Stimulated activated effector memory CD8-positive, alpha-beta T cell treated with anti-CD3 and anti-CD28 coated beads, Interleukin-12 subunit alpha, Interleukin-12 subunit beta, amount 100 ng/mL, for 72 hours (primary cell): ENCODE results near the gene KLF16.

Experiments used
- ATAC-seq: fragments of 150-1000 bp; cut with Tn5 transposase; 2 replicates; pipeline ENCODE4 v1.10.0; 2021
- DNase-seq, 2 donors: peaks; one replicate each; pipeline ENCODE4 v3.0.0; 2021 to 2022; ENCODE audit warnings: low spot score in 2 of 2
- H3K27ac Mint-ChIP-seq: one replicate; pipeline ENCODE4 v1.8.0; 2022; ENCODE audit warnings: mild to moderate bottlenecking, mixed read lengths
- H3K36me3 Mint-ChIP-seq: one replicate; pipeline ENCODE4 v1.8.0; 2022; ENCODE audit warnings: mild to moderate bottlenecking, mixed read lengths
- H3K4me1 Mint-ChIP-seq: one replicate; pipeline ENCODE4 v1.8.0; 2022; ENCODE audit warnings: mixed read lengths
- H3K4me3 Mint-ChIP-seq: one replicate; pipeline ENCODE4 v1.8.0; 2022; ENCODE audit warnings: mild to moderate bottlenecking, mixed read lengths
- H3K9me3 Mint-ChIP-seq: one replicate; pipeline ENCODE4 v1.8.0; 2022; ENCODE audit warnings: mixed read lengths

The KLF16 gene

DNA sequence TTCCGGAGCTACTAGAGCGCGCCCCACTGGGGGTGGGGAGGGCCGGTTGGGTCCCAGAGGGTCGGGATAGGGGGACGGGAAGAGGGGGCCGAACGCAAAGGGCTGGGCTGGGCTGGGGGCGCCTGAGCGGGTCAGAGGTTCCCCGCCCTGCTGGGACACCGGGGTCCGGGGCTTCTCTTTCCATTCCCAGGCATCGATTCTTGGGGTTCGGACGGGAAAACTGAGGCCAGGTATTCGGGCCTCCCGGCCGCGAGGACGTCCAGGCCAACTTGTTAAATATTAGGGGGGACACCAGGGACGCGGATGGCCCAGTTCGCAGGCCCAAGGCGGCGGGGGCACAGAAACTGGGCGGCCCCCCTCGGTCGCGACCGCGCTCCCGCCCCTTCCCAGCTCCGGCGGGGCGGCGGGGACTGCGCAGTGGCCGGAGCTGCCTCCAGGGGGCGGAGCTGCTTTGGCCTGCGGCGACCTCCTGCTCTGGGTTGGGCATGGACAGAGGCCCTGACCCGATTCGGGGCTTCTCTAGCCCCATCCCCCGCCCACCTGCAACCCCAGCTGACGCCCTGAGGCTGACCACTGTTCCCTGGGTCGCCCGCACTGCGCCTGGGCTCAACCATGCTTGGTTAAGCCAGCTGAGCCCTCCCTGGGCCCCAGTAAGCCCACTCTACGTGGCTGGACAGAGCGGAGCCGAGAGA, 1.2 kb upstream of the KLF16 start:
- H3K4me1 Mint-ChIP-seq = peaks cover 32% of the 10 kb centered on the region
- peaks cover 24% of the 10 kb centered on the region for H3K36me3 Mint-ChIP-seq
- ATAC-seq = peak; percentile 59
- no peaks in the 10 kb centered on the region for H3K9me3 Mint-ChIP-seq
- DNase-seq = peak; percentile 73 to 85
- H3K4me3 Mint-ChIP-seq = peak overlapping the region; percentile 71
- H3K27ac Mint-ChIP-seq = peak overlapping the region; percentile 84

GRCh38 chr19:1863638-1864479, 480 bp upstream of the KLF16 start:
- DNase-seq (peak; percentile 94 to 96), ATAC-seq (peak; percentile 83)
- Mint-ChIP-seq H3K27ac (peak overlapping the region; percentile 84), H3K4me3 (peak overlapping the region; percentile 71), H3K36me3 (peaks cover 17% of the 10 kb centered on the region), H3K9me3 (no peaks in the 10 kb centered on the region), H3K4me1 (peaks cover 40% of the 10 kb centered on the region)

DNA sequence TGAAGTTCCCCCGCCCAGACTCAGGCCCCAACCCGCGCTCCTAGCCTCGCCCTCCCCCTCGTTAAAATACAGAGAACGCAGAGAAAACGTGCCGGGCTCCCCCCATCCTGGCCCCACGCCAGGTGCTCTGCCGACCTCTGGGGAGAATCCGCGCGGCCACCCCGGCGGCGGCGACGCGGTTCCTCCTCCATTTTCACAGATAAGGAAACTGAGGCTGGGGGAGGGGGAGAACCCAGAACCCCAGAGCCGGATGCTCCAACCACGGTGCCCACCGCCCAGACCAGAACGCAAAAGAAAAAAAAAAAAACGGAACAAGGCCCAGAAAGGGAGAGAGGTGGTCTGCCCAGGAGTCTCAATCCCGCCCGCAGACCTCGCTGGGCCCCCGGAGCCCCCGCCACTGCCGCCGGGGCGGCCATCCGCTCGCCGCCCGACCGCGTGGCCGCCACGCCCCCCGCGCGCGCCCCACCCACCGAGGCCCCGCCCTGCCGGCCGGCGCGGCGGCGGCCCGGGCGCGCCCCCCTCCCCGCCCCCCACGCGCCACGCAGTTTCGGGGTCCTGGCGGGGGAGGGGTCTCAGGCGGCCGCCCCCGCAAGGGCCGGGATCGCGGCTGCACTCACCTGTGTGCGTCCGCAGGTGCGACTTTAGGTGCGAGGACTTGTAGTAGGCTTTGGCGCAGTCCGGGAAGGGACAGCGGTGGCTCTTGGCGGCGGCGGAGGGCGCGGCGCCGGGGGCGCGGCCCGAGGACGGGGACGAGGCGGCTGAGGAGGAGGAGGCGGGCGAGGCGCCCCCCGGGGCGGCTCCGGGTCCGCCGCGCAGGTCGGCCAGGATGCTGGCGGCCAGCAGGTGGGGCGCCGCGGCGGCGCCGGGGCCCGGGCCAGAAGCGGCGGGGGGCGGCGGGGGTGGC, 703 bp downstream of the KLF16 start:
- ATAC-seq (peak; percentile 2), DNase-seq (peak; percentile 60 to 82)
- peak overlapping the region; percentile 93 for H3K4me3 Mint-ChIP-seq
- peak overlapping the region; percentile 92 for H3K27ac Mint-ChIP-seq
- no peaks in the 10 kb centered on the region for H3K9me3 Mint-ChIP-seq
- peaks cover 41% of the 10 kb centered on the region for H3K4me1 Mint-ChIP-seq
- H3K36me3 Mint-ChIP-seq = peaks cover 17% of the 10 kb centered on the region

GRCh38 chr19:1862068-1862423, 1.3 kb downstream of the KLF16 start:
- Mint-ChIP-seq H3K9me3 (no peaks in the 10 kb centered on the region), H3K36me3 (peaks cover 17% of the 10 kb centered on the region), H3K4me1 (peaks cover 41% of the 10 kb centered on the region), H3K27ac (peak overlapping the region; percentile 92), H3K4me3 (peak overlapping the region; percentile 93)
- ATAC-seq (no peak), DNase-seq (no peak)

DNA sequence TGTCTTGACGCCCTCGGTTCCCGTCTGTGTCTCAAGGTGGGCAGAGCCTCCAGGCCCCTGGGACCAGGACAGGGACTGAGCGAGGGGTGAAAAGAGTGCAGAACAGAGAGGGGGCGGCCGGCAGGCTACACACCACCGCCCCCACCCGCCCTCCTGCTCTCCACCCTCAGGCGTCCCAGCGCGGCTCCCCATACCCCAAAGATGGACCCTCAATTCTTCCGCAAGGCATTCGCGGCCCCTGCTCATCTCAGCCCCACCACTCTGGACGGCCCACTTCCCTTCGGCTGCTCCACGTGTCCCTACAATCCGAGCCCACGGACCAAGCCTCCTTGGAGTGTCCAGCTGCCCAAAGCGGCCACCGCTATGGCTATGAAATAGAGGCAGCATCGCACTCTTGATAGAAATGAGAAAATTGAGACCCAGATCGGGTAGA, 1.8 kb downstream of the KLF16 start:
- Mint-ChIP-seq H3K36me3 (peaks cover 17% of the 10 kb centered on the region), H3K9me3 (no peaks in the 10 kb centered on the region), H3K4me1 (peaks cover 41% of the 10 kb centered on the region), H3K27ac (peak overlapping the region; percentile 92), H3K4me3 (peak overlapping the region; percentile 93)
- no peak for DNase-seq
- no peak for ATAC-seq

DNA sequence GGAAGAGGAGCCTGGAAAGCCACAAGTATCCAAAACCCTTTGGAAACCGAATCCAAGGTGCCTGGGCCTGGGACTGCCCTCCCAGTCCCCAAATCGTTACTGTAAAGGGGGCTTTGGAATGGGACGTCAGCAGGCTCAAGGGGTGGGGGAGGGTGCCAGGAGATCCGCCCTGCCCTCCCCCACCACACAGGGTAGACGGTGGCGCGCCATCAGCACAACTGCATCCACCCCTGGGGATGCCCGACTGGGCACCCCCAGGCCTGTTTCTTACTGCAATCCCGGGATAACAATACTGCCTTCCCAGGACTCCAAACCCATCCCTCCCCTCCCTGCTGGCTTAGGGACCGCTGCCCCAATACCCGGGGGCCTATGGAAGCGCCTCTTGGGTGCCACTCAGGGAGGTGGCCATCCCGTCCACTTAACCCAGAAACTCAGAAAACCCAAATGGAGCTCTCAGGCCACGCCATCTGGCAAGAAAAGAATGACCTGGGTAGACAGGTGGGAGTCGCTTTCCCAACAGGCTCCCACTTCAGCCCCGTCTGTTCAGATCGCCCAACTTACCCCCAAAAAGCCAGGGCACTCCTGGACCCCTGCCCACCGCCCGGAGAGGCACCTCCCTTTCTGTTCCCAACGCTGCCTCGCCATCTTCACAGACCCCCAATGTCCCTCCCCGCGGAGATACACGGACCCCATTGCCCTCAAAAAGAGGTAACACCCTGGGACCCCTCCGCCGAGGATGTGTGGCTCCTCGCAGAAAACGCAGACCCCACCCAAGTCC, 2.4 kb downstream of the KLF16 start:
- Mint-ChIP-seq H3K4me3 (peak overlapping the region; percentile 93), H3K27ac (peak overlapping the region; percentile 92), H3K4me1 (peaks cover 46% of the 10 kb centered on the region), H3K9me3 (no peaks in the 10 kb centered on the region), H3K36me3 (peaks cover 17% of the 10 kb centered on the region)
- ATAC-seq = no peak
- no peak for DNase-seq

- Mint-ChIP-seq H3K9me3 (no peaks in the 10 kb centered on the region), H3K36me3 (peaks cover 17% of the 10 kb centered on the region), H3K4me3 (peak overlapping the region; percentile 93), H3K27ac (peak overlapping the region; percentile 88), H3K4me1 (peaks cover 54% of the 10 kb centered on the region)
- ATAC-seq (no peak), DNase-seq (no peak)
Observed at GRCh38 chr19:1860042-1860775, 3.2 kb downstream of the KLF16 start.

GRCh38 chr19:1859331-1859781, 4.0 kb downstream of the KLF16 start:
- peak overlapping the region; percentile 88 for H3K27ac Mint-ChIP-seq
- H3K4me1 Mint-ChIP-seq = peaks cover 59% of the 10 kb centered on the region
- H3K9me3 Mint-ChIP-seq = no peaks in the 10 kb centered on the region

DNA sequence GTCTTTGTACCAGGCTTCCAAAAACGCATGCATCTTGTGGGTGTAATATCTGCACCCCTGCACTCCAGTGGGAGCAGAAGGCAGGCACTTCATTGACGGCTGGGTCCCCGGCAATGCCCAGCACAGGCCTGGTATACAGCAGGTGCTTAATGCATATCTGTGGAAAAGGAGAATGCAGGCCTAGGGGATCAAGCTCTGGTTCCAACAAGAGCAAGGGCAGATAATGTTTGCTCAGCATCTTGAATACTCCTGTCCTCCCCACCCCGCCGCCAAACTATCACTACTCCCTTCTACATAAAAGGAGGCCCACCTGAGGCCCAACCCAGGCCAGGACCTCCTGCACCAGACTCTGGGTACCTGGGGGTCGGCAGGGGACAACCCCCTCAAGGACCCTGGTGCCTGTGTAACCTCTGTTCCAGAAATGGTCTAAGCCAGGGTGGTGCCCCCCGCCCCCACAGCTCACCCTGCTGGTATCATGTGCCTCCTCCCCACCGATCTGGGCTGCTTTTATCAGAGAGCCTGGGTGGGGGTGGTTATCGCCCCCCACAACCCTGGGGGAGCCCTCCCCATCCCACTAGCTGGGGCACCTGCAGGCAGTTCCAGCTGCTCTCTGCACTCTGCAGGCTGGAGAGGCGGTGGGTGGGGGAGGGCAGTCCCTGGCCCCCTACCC, 4.8 kb downstream of the KLF16 start:
- H3K27ac Mint-ChIP-seq = peak overlapping the region; percentile 88
- H3K36me3 Mint-ChIP-seq = peaks cover 19% of the 10 kb centered on the region
- peak overlapping the region; percentile 93 for H3K4me3 Mint-ChIP-seq
- no peak for DNase-seq
- peaks cover 61% of the 10 kb centered on the region for H3K4me1 Mint-ChIP-seq
- no peaks in the 10 kb centered on the region for H3K9me3 Mint-ChIP-seq
- no peak for ATAC-seq

More at GRCh38 chr19:1859331-1859781, 4.0 kb downstream of the KLF16 start:
- DNase-seq (no peak), ATAC-seq (no peak)
- Mint-ChIP-seq H3K36me3 (peaks cover 17% of the 10 kb centered on the region), H3K4me3 (peak overlapping the region; percentile 93)

GRCh38 chr19:1857648-1858326, 5.6 kb downstream of the KLF16 start:
- Mint-ChIP-seq H3K9me3 (no peaks in the 10 kb centered on the region), H3K4me3 (peak overlapping the region; percentile 93), H3K4me1 (peaks cover 67% of the 10 kb centered on the region), H3K36me3 (peaks cover 25% of the 10 kb centered on the region), H3K27ac (peak overlapping the region; percentile 88)
- ATAC-seq (no peak), DNase-seq (no peak)

DNA sequence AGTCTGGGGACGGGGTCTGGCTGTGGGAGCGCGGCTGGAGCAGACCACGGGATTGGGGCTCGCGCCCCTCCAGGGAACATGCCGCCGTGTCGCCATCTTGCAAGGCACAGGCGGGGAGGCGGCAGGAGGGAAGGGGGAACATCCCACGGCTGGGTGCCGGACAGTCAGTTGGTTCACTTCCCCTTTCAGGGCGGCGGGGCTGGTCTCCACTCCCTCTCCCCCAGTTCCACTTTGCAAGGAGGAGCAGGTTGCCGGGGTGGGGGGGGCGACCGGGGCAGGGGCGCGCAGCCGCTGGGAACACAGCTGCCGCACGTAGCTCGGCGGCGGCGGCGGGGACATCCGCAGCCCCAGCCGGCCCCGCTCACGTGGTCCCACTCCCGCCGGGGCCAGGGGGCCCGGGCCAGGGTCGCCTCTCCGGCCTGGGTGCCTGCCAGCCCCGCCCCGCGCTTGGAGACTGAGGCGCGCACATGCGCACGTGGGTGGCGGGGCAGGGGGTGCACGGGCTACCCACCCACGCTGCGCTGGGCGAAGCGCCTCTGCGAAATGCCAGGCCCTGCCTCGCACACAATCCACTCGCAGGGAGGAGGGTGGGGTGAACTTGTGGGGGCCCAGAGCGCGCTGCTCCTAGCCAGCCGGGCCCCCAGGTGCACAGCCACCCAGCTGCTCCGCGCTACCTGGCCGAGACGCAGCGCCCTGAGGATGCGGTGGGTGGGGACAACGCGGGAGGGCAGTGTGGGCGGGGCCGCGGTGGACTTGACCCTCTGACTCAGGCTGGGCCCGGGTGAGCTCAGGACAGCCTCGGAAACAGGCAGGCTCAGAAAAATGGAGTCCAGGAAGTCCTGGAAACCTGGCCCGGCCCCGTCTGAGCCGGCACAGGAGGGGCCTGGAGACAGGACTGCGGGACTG, 6.4 kb downstream of the KLF16 start:
- no peaks in the 10 kb centered on the region for H3K9me3 Mint-ChIP-seq
- peak overlapping the region; percentile 88 for H3K27ac Mint-ChIP-seq
- peak overlapping the region; percentile 93 for H3K4me3 Mint-ChIP-seq
- ATAC-seq (peak; percentile 43), DNase-seq (peak; percentile 41 to 78)
- peaks cover 62% of the 10 kb centered on the region for H3K4me1 Mint-ChIP-seq
- peaks cover 17% of the 10 kb centered on the region for H3K36me3 Mint-ChIP-seq

GRCh38 chr19:1856345-1856697, 7.1 kb downstream of the KLF16 start:
- peak overlapping the region; percentile 93 for H3K4me3 Mint-ChIP-seq
- ATAC-seq (no peak), DNase-seq (no peak)
- H3K4me1 Mint-ChIP-seq = peaks cover 55% of the 10 kb centered on the region
- H3K9me3 Mint-ChIP-seq = no peaks in the 10 kb centered on the region
- peaks cover 10% of the 10 kb centered on the region for H3K36me3 Mint-ChIP-seq
- peak overlapping the region; percentile 85 for H3K27ac Mint-ChIP-seq
